Measurements from ENCODE around the gene RDH11. TPM values are rescaled to one million over a fixed set of nuclear protein-coding genes. Genes with fewer than 3 reads are reported as not detected.
"Not testable (repeated sequence)": the region's sequence is repeated elsewhere in the genome, so short reads cannot be mapped to it uniquely, and the experiment has no call there.

The RDH11 gene
- total RNA-seq, 5 donors from 2014 or later (not counting 1 experiment from before 2014, with no cell fraction given) = 26.1 to 44.2 (median 40.0) TPM

DNA sequence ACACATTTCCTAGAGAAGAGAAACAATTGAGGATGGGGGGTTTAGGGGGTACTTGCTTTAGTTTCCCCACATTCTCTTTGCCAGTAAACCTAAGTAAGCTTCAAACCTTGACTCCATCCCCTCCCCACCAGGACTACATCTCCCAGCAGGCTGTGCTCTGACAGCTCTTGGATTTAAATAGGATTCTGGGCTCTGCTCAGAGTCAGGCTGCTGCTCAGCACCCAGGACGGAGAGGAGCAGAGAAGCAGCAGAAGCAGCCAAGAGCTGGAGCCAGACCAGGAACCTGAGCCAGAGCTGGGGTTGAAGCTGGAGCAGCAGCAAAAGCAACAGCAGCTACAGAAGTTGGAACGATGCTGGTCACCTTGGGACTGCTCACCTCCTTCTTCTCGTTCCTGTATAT is 26.7 kb upstream of the RDH11 start:
- DNase-seq (no peak), ATAC-seq (replicated peaks in 1 of 4) (no peak)
- H3K9me3 Mint-ChIP-seq = no peaks in the 10 kb centered on the region
- Histone ChIP-seq H3K4me3 (ENCODE audit: control insufficient read depth in 1 of 2, extremely low read depth in 1 of 2, low read length in 1 of 2) (no peak overlapping the region), H3K27ac (ENCODE audit: low read length) (no peak overlapping the region), H3K27me3 (replicated peaks in 1 of 2; ENCODE audit: control insufficient read depth in 2 of 2, extremely low read depth in 1 of 2, insufficient read depth in 2 of 2, low read length in 1 of 2) (peaks cover 0 to 20% of the 10 kb centered on the region in 2 experiments), H3K36me3 (ENCODE audit: control insufficient read depth in 2 of 2, extremely low read depth in 1 of 2, insufficient read depth in 1 of 2, low read length in 1 of 2) (no peaks in the 10 kb centered on the region), H3K9me3 (no peaks in the 10 kb centered on the region), H3K4me1 (ENCODE audit: control insufficient read depth in 1 of 2, extremely low read depth in 1 of 2, insufficient read depth in 2 of 2, low read length in 2 of 2) (no peaks in the 10 kb centered on the region)
- H3K27ac Mint-ChIP-seq = no peak overlapping the region
- ChIA-PET POLR2A (no interaction called here), CTCF (no interaction called here)
- H3K4me1 Mint-ChIP-seq = peaks cover 6 to 10% (median 7%) of the 10 kb centered on the region in 3 donors
- peaks cover 33 to 36% of the 10 kb centered on the region in 2 donors for H3K27me3 Mint-ChIP-seq
- peaks cover 2% of the 10 kb centered on the region for H3K36me3 Mint-ChIP-seq
- H3K4me3 Mint-ChIP-seq = no peak overlapping the region
- 21% methylated on average over 1 of the region's 3 CpGs for WGBS (ENCODE audit: insufficient coverage)

DNA sequence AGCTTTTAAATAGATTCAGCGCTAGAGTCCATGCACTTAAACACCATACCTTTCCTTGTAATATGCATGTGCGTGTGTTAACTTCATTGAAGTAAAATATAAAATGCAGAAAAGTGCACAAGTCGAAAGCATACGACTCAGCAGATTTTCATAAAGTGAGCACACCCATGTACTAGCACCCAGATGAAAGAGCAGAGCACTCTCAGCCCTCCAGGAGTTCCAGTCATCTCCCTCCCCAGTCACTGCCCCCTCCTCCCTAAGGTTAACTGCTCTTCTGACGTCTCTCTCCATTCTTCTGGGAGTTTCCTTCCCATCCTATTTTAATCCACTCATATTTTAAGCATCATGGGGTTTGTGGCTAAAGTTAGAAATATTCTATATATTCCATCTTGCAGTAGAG is 26.3 kb upstream of the RDH11 start:
- H3K4me3 Mint-ChIP-seq = no peak overlapping the region
- no CpG with 5 or more reads among the region's 5 CpGs for WGBS (ENCODE audit: insufficient coverage)
- Histone ChIP-seq H3K4me1 (ENCODE audit: control insufficient read depth in 1 of 2, extremely low read depth in 1 of 2, insufficient read depth in 2 of 2, low read length in 2 of 2) (no peaks in the 10 kb centered on the region), H3K27ac (ENCODE audit: low read length) (no peak overlapping the region), H3K4me3 (ENCODE audit: control insufficient read depth in 1 of 2, extremely low read depth in 1 of 2, low read length in 1 of 2) (no peak overlapping the region), H3K9me3 (no peaks in the 10 kb centered on the region), H3K36me3 (ENCODE audit: control insufficient read depth in 2 of 2, extremely low read depth in 1 of 2, insufficient read depth in 1 of 2, low read length in 1 of 2) (no peaks in the 10 kb centered on the region), H3K27me3 (replicated peaks in 1 of 2; ENCODE audit: control insufficient read depth in 2 of 2, extremely low read depth in 1 of 2, insufficient read depth in 2 of 2, low read length in 1 of 2) (peaks cover 0 to 19% of the 10 kb centered on the region in 2 experiments)
- ATAC-seq (replicated peaks in 1 of 4) (no peak), DNase-seq (no peak)
- H3K9me3 Mint-ChIP-seq = no peaks in the 10 kb centered on the region
- H3K36me3 Mint-ChIP-seq = peaks cover under 1% of the 10 kb centered on the region
- ChIA-PET POLR2A (no interaction called here), CTCF (no interaction called here)
- H3K27ac Mint-ChIP-seq = no peak overlapping the region
- peaks cover 6 to 10% (median 7%) of the 10 kb centered on the region in 3 donors for H3K4me1 Mint-ChIP-seq
- H3K27me3 Mint-ChIP-seq = peaks cover 33 to 36% of the 10 kb centered on the region in 2 donors

DNA sequence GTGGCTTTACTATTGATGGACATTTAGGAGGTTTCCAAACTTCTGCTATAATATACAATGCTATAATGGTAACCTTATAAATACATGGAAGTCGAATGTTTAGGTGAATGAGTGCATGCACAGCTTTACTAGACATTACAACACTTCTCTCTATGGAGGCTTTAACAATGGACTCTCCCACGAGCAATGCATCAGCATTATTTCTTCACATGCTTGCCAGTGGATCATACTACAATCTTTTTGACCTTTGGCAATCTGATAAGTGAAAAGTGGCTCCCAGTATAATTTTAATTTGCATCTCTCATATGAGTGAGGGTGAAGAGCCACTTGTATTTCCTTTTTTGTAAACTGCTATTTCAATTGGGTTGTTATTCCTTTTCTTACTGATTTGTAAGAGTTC is 24.3 kb upstream of the RDH11 start:
- Histone ChIP-seq H3K9me3 (no peaks in the 10 kb centered on the region), H3K36me3 (ENCODE audit: control insufficient read depth in 2 of 2, extremely low read depth in 1 of 2, insufficient read depth in 1 of 2, low read length in 1 of 2) (no peaks in the 10 kb centered on the region), H3K27ac (ENCODE audit: low read length) (no peak overlapping the region), H3K4me3 (ENCODE audit: control insufficient read depth in 1 of 2, extremely low read depth in 1 of 2, low read length in 1 of 2) (no peak overlapping the region), H3K27me3 (replicated peaks in 1 of 2; ENCODE audit: control insufficient read depth in 2 of 2, extremely low read depth in 1 of 2, insufficient read depth in 2 of 2, low read length in 1 of 2) (peaks cover 0 to 17% of the 10 kb centered on the region in 2 experiments), H3K4me1 (ENCODE audit: control insufficient read depth in 1 of 2, extremely low read depth in 1 of 2, insufficient read depth in 2 of 2, low read length in 2 of 2) (no peaks in the 10 kb centered on the region)
- no CpG with 5 or more reads among the region's 2 CpGs for WGBS (ENCODE audit: insufficient coverage)
- peaks cover 30% of the 10 kb centered on the region in 2 donors for H3K27me3 Mint-ChIP-seq
- no peaks in the 10 kb centered on the region for H3K36me3 Mint-ChIP-seq
- no peak for ATAC-seq (replicated peaks in 1 of 4)
- ChIA-PET CTCF (no interaction called here), POLR2A (no interaction called here)
- no peaks in the 10 kb centered on the region for H3K9me3 Mint-ChIP-seq
- H3K27ac Mint-ChIP-seq = no peak overlapping the region
- H3K4me1 Mint-ChIP-seq = peaks cover 6 to 10% (median 7%) of the 10 kb centered on the region in 3 donors
- no peak overlapping the region for H3K4me3 Mint-ChIP-seq
- no peak for DNase-seq

DNA sequence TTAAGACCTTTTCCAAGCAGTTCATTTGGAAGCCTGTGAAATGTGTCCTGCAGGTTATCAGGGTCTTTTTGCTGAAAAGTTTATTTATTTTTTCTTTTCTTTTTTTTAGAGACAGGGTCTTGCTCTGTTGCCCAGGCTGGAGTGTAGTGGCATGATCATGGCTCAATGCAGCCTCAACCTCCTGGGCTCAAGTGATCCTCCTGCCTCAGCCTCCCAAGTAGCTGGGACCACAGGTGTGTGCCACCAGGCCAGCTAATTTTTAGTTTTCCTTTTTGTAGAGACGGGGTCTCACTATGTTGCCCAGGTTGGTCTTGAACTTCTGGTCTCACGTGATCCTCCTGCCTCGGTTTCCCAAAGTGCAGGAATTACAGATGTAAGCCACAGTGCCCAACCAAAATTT is 23.8 kb upstream of the RDH11 start:
- H3K36me3 Mint-ChIP-seq; H3K36me3 ChIP-seq (ENCODE audit: control insufficient read depth in 2 of 2, extremely low read depth in 1 of 2, insufficient read depth in 1 of 2, low read length in 1 of 2); H3K4me1 ChIP-seq (ENCODE audit: control insufficient read depth in 1 of 2, extremely low read depth in 1 of 2, insufficient read depth in 2 of 2, low read length in 2 of 2); H3K27ac ChIP-seq (ENCODE audit: low read length); POLR2A ChIA-PET; CTCF ChIA-PET; H3K9me3 Mint-ChIP-seq; H3K4me3 Mint-ChIP-seq; H3K9me3 ChIP-seq; H3K4me3 ChIP-seq (ENCODE audit: control insufficient read depth in 1 of 2, extremely low read depth in 1 of 2, low read length in 1 of 2); DNase-seq; H3K27ac Mint-ChIP-seq; ATAC-seq (replicated peaks in 1 of 4): not testable (repeated sequence)
- peaks cover 25 to 26% of the 10 kb centered on the region in 2 donors for H3K27me3 Mint-ChIP-seq
- H3K27me3 ChIP-seq (replicated peaks in 1 of 2; ENCODE audit: control insufficient read depth in 2 of 2, extremely low read depth in 1 of 2, insufficient read depth in 2 of 2, low read length in 1 of 2) = peaks cover 0 to 17% of the 10 kb centered on the region in 2 experiments
- peaks cover 6 to 10% (median 7%) of the 10 kb centered on the region in 3 donors for H3K4me1 Mint-ChIP-seq
- WGBS (ENCODE audit: insufficient coverage) = 67% methylated on average over 1 of the region's 3 CpGs

DNA sequence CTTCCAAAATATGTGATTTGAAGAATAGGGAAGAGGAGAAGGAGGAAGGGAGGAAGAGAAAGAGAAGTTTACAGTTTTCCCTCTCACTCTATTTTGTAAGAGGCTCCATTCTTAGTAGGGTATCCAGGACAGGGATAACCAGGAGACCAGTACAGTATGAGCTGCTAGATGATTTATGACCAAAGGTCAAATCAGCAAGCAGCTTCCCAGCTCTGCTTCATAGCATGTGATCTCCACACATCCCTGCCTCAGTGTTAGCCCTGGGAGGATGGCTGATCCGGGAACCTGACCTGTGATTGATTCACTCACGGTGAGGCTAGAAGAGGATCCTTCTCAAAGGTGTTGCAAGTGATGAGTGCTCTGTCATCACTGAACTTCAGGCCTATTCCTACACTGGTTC is 22.7 kb upstream of the RDH11 start:
- WGBS (ENCODE audit: insufficient coverage) = no CpG with 5 or more reads among the region's 2 CpGs

DNA sequence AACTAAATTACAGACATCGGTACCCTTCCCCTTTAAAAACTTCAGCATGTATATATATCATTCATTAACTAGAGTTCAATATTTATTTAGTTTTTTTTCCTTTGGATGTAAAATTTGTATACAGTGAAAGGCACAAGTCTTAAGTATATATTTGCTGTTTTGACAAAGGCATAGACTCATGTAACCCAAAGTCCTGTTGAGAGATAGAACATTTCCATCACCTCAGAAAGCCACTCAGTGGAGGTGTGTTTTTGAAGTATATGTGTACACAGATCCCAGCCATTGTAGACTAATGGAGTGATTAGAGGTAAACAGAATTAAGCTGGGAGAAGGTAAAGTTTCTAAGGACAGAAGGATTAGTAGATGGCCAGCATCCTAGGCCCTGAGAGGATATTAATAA is 21.5 kb upstream of the RDH11 start:
- Histone ChIP-seq H3K27ac (ENCODE audit: low read length) (no peak overlapping the region), H3K4me1 (ENCODE audit: control insufficient read depth in 1 of 2, extremely low read depth in 1 of 2, insufficient read depth in 2 of 2, low read length in 2 of 2) (no peaks in the 10 kb centered on the region), H3K27me3 (replicated peaks in 1 of 2; ENCODE audit: control insufficient read depth in 2 of 2, extremely low read depth in 1 of 2, insufficient read depth in 2 of 2, low read length in 1 of 2) (peaks cover 0 to 5% of the 10 kb centered on the region in 2 experiments), H3K4me3 (ENCODE audit: control insufficient read depth in 1 of 2, extremely low read depth in 1 of 2, low read length in 1 of 2) (no peak overlapping the region), H3K9me3 (no peaks in the 10 kb centered on the region), H3K36me3 (ENCODE audit: control insufficient read depth in 2 of 2, extremely low read depth in 1 of 2, insufficient read depth in 1 of 2, low read length in 1 of 2) (no peaks in the 10 kb centered on the region)
- ChIA-PET CTCF (interaction anchor here in 1 of 2 donors (1.1 kb wide), 1 partner anchor 13 kb away, joined by 3 read pairs; no protein-coding TSS in a partner anchor), POLR2A (no interaction called here)
- Mint-ChIP-seq H3K4me3 (no peak overlapping the region), H3K4me1 (peaks cover 0 to 2% (median 0%) of the 10 kb centered on the region in 3 donors), H3K36me3 (no peaks in the 10 kb centered on the region), H3K27me3 (peaks cover 6 to 11% of the 10 kb centered on the region in 2 donors), H3K27ac (no peak overlapping the region), H3K9me3 (no peaks in the 10 kb centered on the region)
- no peak for ATAC-seq (replicated peaks in 1 of 4)
- DNase-seq = no peak
- no CpG with 5 or more reads among the region's 1 CpG for WGBS (ENCODE audit: insufficient coverage)

More for the DNA sequence above, 22.7 kb upstream of the RDH11 start:
- ChIA-PET POLR2A (no interaction called here), CTCF (no interaction called here)
- Histone ChIP-seq H3K27ac (ENCODE audit: low read length) (no peak overlapping the region), H3K4me3 (ENCODE audit: control insufficient read depth in 1 of 2, extremely low read depth in 1 of 2, low read length in 1 of 2) (no peak overlapping the region), H3K36me3 (ENCODE audit: control insufficient read depth in 2 of 2, extremely low read depth in 1 of 2, insufficient read depth in 1 of 2, low read length in 1 of 2) (no peaks in the 10 kb centered on the region), H3K27me3 (replicated peaks in 1 of 2; ENCODE audit: control insufficient read depth in 2 of 2, extremely low read depth in 1 of 2, insufficient read depth in 2 of 2, low read length in 1 of 2) (peaks cover 0 to 15% of the 10 kb centered on the region in 2 experiments), H3K9me3 (no peaks in the 10 kb centered on the region), H3K4me1 (ENCODE audit: control insufficient read depth in 1 of 2, extremely low read depth in 1 of 2, insufficient read depth in 2 of 2, low read length in 2 of 2) (no peaks in the 10 kb centered on the region)
- H3K9me3 Mint-ChIP-seq = no peaks in the 10 kb centered on the region
- no peaks in the 10 kb centered on the region for H3K36me3 Mint-ChIP-seq
- peaks cover 18% of the 10 kb centered on the region in 2 donors for H3K27me3 Mint-ChIP-seq
- H3K4me3 Mint-ChIP-seq = no peak overlapping the region
- ATAC-seq (replicated peaks in 1 of 4) (no peak), DNase-seq (no peak)
- H3K27ac Mint-ChIP-seq = no peak overlapping the region
- H3K4me1 Mint-ChIP-seq = peaks cover 6 to 10% (median 7%) of the 10 kb centered on the region in 3 donors

DNA sequence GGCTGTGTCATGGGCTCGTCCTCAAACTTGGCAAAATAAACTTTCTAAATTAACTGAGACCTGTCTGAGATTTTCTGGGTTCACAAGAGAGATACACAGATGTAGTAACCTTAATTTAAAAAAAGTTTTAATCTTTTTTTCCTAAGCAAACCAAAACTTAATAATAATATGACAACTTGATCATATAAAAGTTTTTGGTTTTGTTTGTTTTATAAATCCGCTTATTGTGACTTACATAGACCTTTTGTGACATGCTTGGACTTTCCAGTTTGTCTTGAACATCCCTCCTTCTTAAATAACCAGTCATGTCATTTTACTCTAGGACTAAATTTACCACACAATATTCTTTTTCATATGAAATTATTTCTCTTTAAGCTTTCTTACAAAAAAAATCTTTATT is 14.6 kb upstream of the RDH11 start:
- Histone ChIP-seq H3K4me1 (ENCODE audit: control insufficient read depth in 1 of 2, extremely low read depth in 1 of 2, insufficient read depth in 2 of 2, low read length in 2 of 2) (no peaks in the 10 kb centered on the region), H3K36me3 (ENCODE audit: control insufficient read depth in 2 of 2, extremely low read depth in 1 of 2, insufficient read depth in 1 of 2, low read length in 1 of 2) (no peaks in the 10 kb centered on the region), H3K9me3 (peaks cover 3% of the 10 kb centered on the region), H3K27ac (ENCODE audit: low read length) (no peak overlapping the region), H3K27me3 (replicated peaks in 1 of 2; ENCODE audit: control insufficient read depth in 2 of 2, extremely low read depth in 1 of 2, insufficient read depth in 2 of 2, low read length in 1 of 2) (no peaks in the 10 kb centered on the region), H3K4me3 (ENCODE audit: control insufficient read depth in 1 of 2, extremely low read depth in 1 of 2, low read length in 1 of 2) (no peak overlapping the region)
- DNase-seq (no peak), ATAC-seq (replicated peaks in 1 of 4) (no peak)
- ChIA-PET POLR2A (no interaction called here), CTCF (no interaction called here)
- Mint-ChIP-seq H3K27ac (no peak overlapping the region), H3K4me3 (no peak overlapping the region), H3K27me3 (no peaks in the 10 kb centered on the region), H3K9me3 (peaks cover 0 to 8% (median 3%) of the 10 kb centered on the region in 3 donors), H3K36me3 (no peaks in the 10 kb centered on the region), H3K4me1 (no peaks in the 10 kb centered on the region)
- WGBS (ENCODE audit: insufficient coverage) = no CpG with 5 or more reads among the region's 2 CpGs
